Panc1 (cell line): ENCODE measurements around the gene CAPSL. TPM values are rescaled to one million over a fixed set of nuclear protein-coding genes. Genes with fewer than 3 reads are reported as not detected.

ENCODE experiments used
- ATAC-seq: fragments of 200-7000 bp; cut with Tn5 transposase; 2 replicates; pipeline ENCODE4 v1.9.1; 2020; ENCODE audit warnings: mild to moderate bottlenecking, moderate library complexity
- BruUV-seq: library from RNA; stranded (reverse); fragments of 400-500 nt; replicated peaks from 2 replicates; lab custom pipeline; 2021; lab: Mats Ljungman, UMichigan
- CTCF ChIA-PET: fragments of 300-600 bp; sonication (Branson Sonifier 250); formaldehyde crosslinking; loops from one replicate; lab custom pipeline; 2022; ENCODE audit warnings: antibody characterized with exemption; lab: Charles Lee
- POLR2A ChIA-PET: fragments of 300-600 bp; sonication (Branson Sonifier 250); formaldehyde crosslinking; loops from one replicate; lab custom pipeline; 2022; ENCODE audit warnings: antibody characterized with exemption; lab: Charles Lee
- DNase-seq: peaks from one replicate; pipeline ENCODE4 v3.0.0-alpha.2; 2010; ENCODE audit warnings: low read depth, low spot score
- H3K27ac ChIP-seq: 2 replicates; pipeline ENCODE4 v1.5.1; 2011; ENCODE audit warnings: mild to moderate bottlenecking, low read length, inconsistent platforms
- H3K27me3 ChIP-seq: fragments of 200-500 bp; sonication (Bioruptor generic); 2 replicates; pipeline ENCODE4 v1.6.0; 2014; ENCODE audit warnings: low read length, inconsistent platforms; ENCODE audit not compliant: control insufficient read depth, insufficient read depth
- H3K36me3 ChIP-seq: fragments of 200-500 bp; sonication (Bioruptor generic); 2 replicates; pipeline ENCODE4 v1.5.1; 2014; ENCODE audit warnings: inconsistent platforms, mild to moderate bottlenecking, low read length, moderate library complexity; ENCODE audit not compliant: control insufficient read depth, insufficient read depth
- H3K4me1 ChIP-seq: 2 replicates; pipeline ENCODE4 v1.5.1; 2011; ENCODE audit warnings: inconsistent platforms, mild to moderate bottlenecking, low read length, moderate library complexity; ENCODE audit not compliant: control insufficient read depth, insufficient read depth
- H3K4me3 ChIP-seq, 2 experiments: 2 replicates each; pipeline ENCODE4 v1.5.1; 2011 to 2012; ENCODE audit warnings: low read depth in 2 of 2, low read length in 2 of 2, mild to moderate bottlenecking in 2 of 2, inconsistent platforms in 1 of 2, moderate library complexity in 1 of 2
- H3K9me3 ChIP-seq: fragments of 200-500 bp; sonication (Bioruptor generic); 2 replicates; pipeline ENCODE4 v1.5.1; 2014; ENCODE audit warnings: low read depth, mild to moderate bottlenecking, inconsistent platforms, low read length, moderate library complexity; ENCODE audit not compliant: control insufficient read depth, insufficient read depth
- CTCF ChIP-seq: fragments of 450-650 bp; IDR thresholded peaks from 2 replicates; pipeline ENCODE4 v1.5.1; 2017; ENCODE audit warnings: mild to moderate bottlenecking
- POLR2AphosphoS5 ChIP-seq: IDR thresholded peaks from 2 replicates; pipeline ENCODE4 v1.6.1; 2012; ENCODE audit warnings: mild to moderate bottlenecking, low read depth, low read length, moderate library complexity
- SIN3A ChIP-seq: IDR thresholded peaks from 2 replicates; pipeline ENCODE4 v1.6.1; 2012; ENCODE audit warnings: low read depth, mild to moderate bottlenecking, low read length, moderate library complexity, borderline replicate concordance; ENCODE audit not compliant: insufficient read depth
- TCF7L2 ChIP-seq: IDR thresholded peaks from 2 replicates; pipeline ENCODE4 v1.6.1; 2011; ENCODE audit warnings: mild to moderate bottlenecking, low read depth, low read length, inconsistent platforms
- in situ Hi-C: cut with HindIII; loops from 2 replicates; pipeline ENCODE4 v1.10.0; 2016; ENCODE audit warnings: low sequenced_read_pairs, low pct_unique_long_range_greater_than_20kb
- intact Hi-C: fragments of 100-400 bp; cut with micrococcal nuclease; formaldehyde crosslinking; loops from one replicate; pipeline ENCODE4 v1.10.0; 2022; ENCODE audit not compliant: unreplicated experiment
- total RNA-seq: library from RNA; stranded (reverse); gene quantifications from one replicate; pipeline ENCODE4 v1.2.1, GENCODE V29; 2021; ENCODE audit not compliant: unreplicated experiment
- TF ChIP-seq, protein P1 (sequence below), 2 experiments: IDR thresholded peaks; 2 replicates each; pipeline ENCODE4 v1.6.1; 2011 to 2012; ENCODE audit warnings: low read depth in 2 of 2, control low read depth in 1 of 2, low read length in 1 of 2, mild to moderate bottlenecking in 1 of 2, moderate library complexity in 1 of 2; ENCODE audit not compliant: insufficient read depth in 1 of 2

CAPSL gene
- total RNA-seq, 1 experiment from 2014 or later: not detected

DNA sequence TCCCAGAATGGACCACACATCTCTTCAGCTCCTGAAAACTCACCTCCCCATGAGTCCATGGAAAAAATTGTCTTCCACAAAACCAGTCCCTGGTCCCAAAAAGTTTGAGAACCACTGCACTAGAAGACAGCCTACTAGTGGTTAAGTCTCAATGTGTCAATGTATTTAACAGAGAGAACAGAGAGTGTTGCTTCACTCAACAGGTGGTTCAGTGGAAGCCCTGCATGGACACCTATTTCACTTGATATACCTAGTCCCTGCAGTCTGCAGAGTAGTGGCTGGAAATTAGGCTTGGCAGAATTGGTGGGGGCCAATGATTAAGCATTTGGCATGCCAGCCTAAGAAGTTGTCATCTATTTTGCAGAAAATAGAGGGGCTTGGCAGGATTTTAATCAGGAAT is 58.8 kb downstream of the CAPSL start:
- intact Hi-C loops: no loop called here
- Histone ChIP-seq H3K9me3 (no peaks in the 10 kb centered on the region), H3K36me3 (no peaks in the 10 kb centered on the region), H3K27ac (no peak overlapping the region), H3K27me3 (no peaks in the 10 kb centered on the region), H3K4me3 (no peak overlapping the region), H3K4me1 (no peaks in the 10 kb centered on the region)
- ChIA-PET CTCF (no interaction called here), POLR2A (no interaction called here)
- DNase-seq (no peak), ATAC-seq (no peak)
- no TSS peak for BruUV-seq
- TF ChIP-seq POLR2AphosphoS5 (no peak), CTCF (no peak), TCF7L2 (no peak), SIN3A (no peak)
- TF ChIP-seq, protein P1, sequence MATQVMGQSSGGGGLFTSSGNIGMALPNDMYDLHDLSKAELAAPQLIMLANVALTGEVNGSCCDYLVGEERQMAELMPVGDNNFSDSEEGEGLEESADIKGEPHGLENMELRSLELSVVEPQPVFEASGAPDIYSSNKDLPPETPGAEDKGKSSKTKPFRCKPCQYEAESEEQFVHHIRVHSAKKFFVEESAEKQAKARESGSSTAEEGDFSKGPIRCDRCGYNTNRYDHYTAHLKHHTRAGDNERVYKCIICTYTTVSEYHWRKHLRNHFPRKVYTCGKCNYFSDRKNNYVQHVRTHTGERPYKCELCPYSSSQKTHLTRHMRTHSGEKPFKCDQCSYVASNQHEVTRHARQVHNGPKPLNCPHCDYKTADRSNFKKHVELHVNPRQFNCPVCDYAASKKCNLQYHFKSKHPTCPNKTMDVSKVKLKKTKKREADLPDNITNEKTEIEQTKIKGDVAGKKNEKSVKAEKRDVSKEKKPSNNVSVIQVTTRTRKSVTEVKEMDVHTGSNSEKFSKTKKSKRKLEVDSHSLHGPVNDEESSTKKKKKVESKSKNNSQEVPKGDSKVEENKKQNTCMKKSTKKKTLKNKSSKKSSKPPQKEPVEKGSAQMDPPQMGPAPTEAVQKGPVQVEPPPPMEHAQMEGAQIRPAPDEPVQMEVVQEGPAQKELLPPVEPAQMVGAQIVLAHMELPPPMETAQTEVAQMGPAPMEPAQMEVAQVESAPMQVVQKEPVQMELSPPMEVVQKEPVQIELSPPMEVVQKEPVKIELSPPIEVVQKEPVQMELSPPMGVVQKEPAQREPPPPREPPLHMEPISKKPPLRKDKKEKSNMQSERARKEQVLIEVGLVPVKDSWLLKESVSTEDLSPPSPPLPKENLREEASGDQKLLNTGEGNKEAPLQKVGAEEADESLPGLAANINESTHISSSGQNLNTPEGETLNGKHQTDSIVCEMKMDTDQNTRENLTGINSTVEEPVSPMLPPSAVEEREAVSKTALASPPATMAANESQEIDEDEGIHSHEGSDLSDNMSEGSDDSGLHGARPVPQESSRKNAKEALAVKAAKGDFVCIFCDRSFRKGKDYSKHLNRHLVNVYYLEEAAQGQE (IDR thresholded peaks at IDR 0.05; ENCODE audit: insufficient read depth in 1 of 2, low read depth in 2 of 2, low read length in 1 of 2): no peak
- in situ Hi-C loops: no loop called here

- DNase-seq: no peak
- Histone ChIP-seq H3K36me3 (no peaks in the 10 kb centered on the region), H3K27me3 (no peaks in the 10 kb centered on the region), H3K9me3 (no peaks in the 10 kb centered on the region), H3K27ac (no peak overlapping the region), H3K4me1 (no peaks in the 10 kb centered on the region), H3K4me3 (no peak overlapping the region)
- POLR2A ChIA-PET: no interaction called here
- CTCF ChIA-PET: no interaction called here
- in situ Hi-C loops (no loop called here), intact Hi-C loops (no loop called here)
- no TSS peak for BruUV-seq
- no peak for ATAC-seq
- TF ChIP-seq TCF7L2 (no peak), POLR2AphosphoS5 (no peak), SIN3A (no peak), CTCF (no peak)
- TF ChIP-seq, protein P1 (IDR thresholded peaks at IDR 0.05; ENCODE audit: insufficient read depth in 1 of 2, low read depth in 2 of 2, low read length in 1 of 2): no peak
These were observed 59.3 kb downstream of the CAPSL start for GRCh38 chr5:35879096-35879495.
